Uterus (tissue), 2 donors: ENCODE results near the gene PRSS3.
"Not testable (repeated sequence)": the region's sequence is repeated elsewhere in the genome, so short reads cannot be mapped to it uniquely, and the experiment has no call there.

ENCODE experiments used
- CTCF ChIP-seq, 4 experiments: fragments of 200-600 bp in 2 of 4; fragments of 450-650 bp in 2 of 4; sonication (generic) in 2 of 4; IDR thresholded peaks; one replicate each; pipeline ENCODE4 v1.5.1; 2016 to 2019; ENCODE audit warnings: antibody characterized with exemption in 4 of 4, mild to moderate bottlenecking in 2 of 4, moderate library complexity in 1 of 4
- POLR2A ChIP-seq, 2 donors: fragments of 450-650 bp; IDR thresholded peaks; one replicate each; pipeline ENCODE4 v1.6.1; 2016; ENCODE audit warnings: antibody characterized with exemption in 2 of 2, mild to moderate bottlenecking in 1 of 2, moderate library complexity in 1 of 2

DNA sequence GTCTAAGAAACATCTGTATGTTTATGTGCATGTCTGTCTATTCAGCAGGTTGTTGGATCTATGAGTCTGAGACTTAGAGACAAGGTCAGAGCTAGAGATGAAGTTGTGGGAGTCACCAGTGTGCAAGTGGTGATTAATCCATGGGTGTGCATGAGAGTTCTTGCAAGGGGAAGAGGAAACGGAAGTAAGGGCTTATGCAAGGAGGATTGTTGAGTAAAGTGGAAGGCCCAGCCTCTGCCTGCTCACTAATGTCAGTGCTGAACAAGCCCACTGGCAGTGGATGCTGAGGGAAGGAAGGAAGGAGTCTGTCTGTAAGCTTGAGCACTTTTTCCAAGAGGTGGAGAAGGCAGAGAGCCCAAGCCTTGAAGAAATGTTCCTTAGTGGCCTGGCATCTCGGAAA, 35.7 kb upstream of the PRSS3 start:
- not testable (repeated sequence) for TF ChIP-seq CTCF, POLR2A (IDR thresholded peaks at IDR 0.05)
